SU-DHL-6 (cell line): ENCODE data around the gene AFAP1L1.

Experiments used
- H2AFZ ChIP-seq: fragments of 200-600 bp; sonication (generic); 2 replicates; pipeline ENCODE4 v1.6.1; 2014; ENCODE audit warnings: low read depth, mild to moderate bottlenecking, moderate library complexity, mixed read lengths, antibody characterized with exemption, low read length; ENCODE audit not compliant: severe bottlenecking
- H3F3A ChIP-seq: fragments of 200-600 bp; shearing (Covaris generic); 2 replicates; pipeline ENCODE4 v1.6.0; 2016; ENCODE audit warnings: antibody characterized with exemption, mild to moderate bottlenecking; ENCODE audit not compliant: insufficient read depth
- H3K27ac ChIP-seq: fragments of 200-600 bp; sonication (generic); 2 replicates; pipeline ENCODE4 v1.5.1; 2016; ENCODE audit warnings: low read depth, mild to moderate bottlenecking, low read length, moderate library complexity, mixed read lengths
- H3K27me3 ChIP-seq: fragments of 200-600 bp; sonication (generic), shearing (Covaris generic); 2 replicates; pipeline ENCODE4 v1.6.0; 2014; ENCODE audit warnings: mild to moderate bottlenecking, low read length
- H3K36me3 ChIP-seq: fragments of 200-600 bp; sonication (generic); 2 replicates; pipeline ENCODE4 v1.6.1; 2014; ENCODE audit warnings: mild to moderate bottlenecking, low read length, mixed read lengths
- H3K4me2 ChIP-seq: fragments of 300-600, 200-600 bp; shearing (Covaris generic), sonication (generic); 2 replicates; pipeline ENCODE4 v1.6.0; 2014; ENCODE audit warnings: low read length, low read depth, mild to moderate bottlenecking; ENCODE audit not compliant: poor library complexity, severe bottlenecking
- H3K4me3 ChIP-seq: fragments of 200-600 bp; sonication (generic); 2 replicates; pipeline ENCODE4 v1.5.1; 2014; ENCODE audit warnings: antibody characterized with exemption, low read length, mild to moderate bottlenecking, mixed read lengths; ENCODE audit not compliant: insufficient read depth, poor library complexity, severe bottlenecking
- H3K79me2 ChIP-seq: fragments of 200-600 bp; sonication (generic); 2 replicates; pipeline ENCODE4 v1.6.1; 2014; ENCODE audit warnings: mild to moderate bottlenecking, low read length, moderate library complexity; ENCODE audit not compliant: insufficient read depth
- H3K9ac ChIP-seq: fragments of 200-600 bp; sonication (generic); 2 replicates; pipeline ENCODE4 v1.7.0; 2014; ENCODE audit warnings: mild to moderate bottlenecking, low read length
- H3K9me2 ChIP-seq: fragments of 200-600 bp; sonication (generic); replicated peaks from 2 replicates; pipeline ENCODE4 v1.6.1; 2014; ENCODE audit warnings: low read length; ENCODE audit not compliant: insufficient read depth
- H3K9me3 ChIP-seq: fragments of 200-600 bp; sonication (generic); 2 replicates; pipeline ENCODE4 v1.6.1; 2014; ENCODE audit warnings: low read length, mixed read lengths; ENCODE audit not compliant: insufficient read depth
- H4K20me1 ChIP-seq: fragments of 200-600 bp; sonication (generic); 2 replicates; pipeline ENCODE4 v1.6.1; 2014; ENCODE audit warnings: low read depth, mild to moderate bottlenecking, antibody characterized with exemption, low read length, moderate library complexity, mixed read lengths
- CTCF ChIP-seq: fragments of 200-600 bp; sonication (generic); IDR thresholded peaks from one replicate; pipeline ENCODE4 v1.5.1; 2017; ENCODE audit warnings: antibody characterized with exemption, mild to moderate bottlenecking, low read length, moderate library complexity; ENCODE audit not compliant: insufficient read depth, poor library complexity, severe bottlenecking
- EZH2phosphoT487 ChIP-seq: fragments of 200-600 bp; sonication (generic), shearing (Covaris generic); conservative IDR thresholded peaks from 2 replicates; pipeline ENCODE4 v1.6.1; 2018; ENCODE audit warnings: mild to moderate bottlenecking, antibody characterized with exemption, low read length, moderate library complexity, mixed read lengths

The AFAP1L1 gene

GRCh38 chr5:149314571-149315111 is 43.0 kb downstream of the AFAP1L1 start:
- no peaks in the 10 kb centered on the region for H3K36me3 ChIP-seq
- no peak overlapping the region for H2AFZ ChIP-seq
- H3K27ac ChIP-seq = no peak overlapping the region
- no peak overlapping the region for H3K4me3 ChIP-seq
- no peak overlapping the region for H3K4me2 ChIP-seq
- H3F3A ChIP-seq = no peaks in the 10 kb centered on the region
- H3K9me2 ChIP-seq = no peaks in the 10 kb centered on the region
- H3K79me2 ChIP-seq = no peaks in the 10 kb centered on the region
- no peaks in the 10 kb centered on the region for H3K9me3 ChIP-seq
- no peaks in the 10 kb centered on the region for H3K27me3 ChIP-seq
- TF ChIP-seq CTCF (no peak), EZH2phosphoT487 (no peak)
- no peak overlapping the region for H3K9ac ChIP-seq
- no peaks in the 10 kb centered on the region for H4K20me1 ChIP-seq

- no peak overlapping the region for H3K4me3 ChIP-seq
- H3K36me3 ChIP-seq = no peaks in the 10 kb centered on the region
- no peaks in the 10 kb centered on the region for H3K9me3 ChIP-seq
- no peak overlapping the region for H3K27ac ChIP-seq
- no peak overlapping the region for H3K9ac ChIP-seq
- no peaks in the 10 kb centered on the region for H4K20me1 ChIP-seq
- TF ChIP-seq CTCF = no peak
- no peak for TF ChIP-seq EZH2phosphoT487
- H3K79me2 ChIP-seq = no peaks in the 10 kb centered on the region
- H3K9me2 ChIP-seq = no peaks in the 10 kb centered on the region
- no peaks in the 10 kb centered on the region for H3K27me3 ChIP-seq
- H3F3A ChIP-seq = no peaks in the 10 kb centered on the region
- no peak overlapping the region for H2AFZ ChIP-seq
- no peak overlapping the region for H3K4me2 ChIP-seq
Observed at GRCh38 chr5:149315753-149316152, 44.1 kb downstream of the AFAP1L1 start.

GRCh38 chr5:149317281-149318048 is 45.8 kb downstream of the AFAP1L1 start:
- H3K9ac ChIP-seq = no peak overlapping the region
- TF ChIP-seq CTCF (peak; percentile 59), EZH2phosphoT487 (no peak)
- H3K4me3 ChIP-seq = no peak overlapping the region
- peak overlapping the region; percentile 50 for H2AFZ ChIP-seq
- no peak overlapping the region for H3K27ac ChIP-seq
- no peaks in the 10 kb centered on the region for H3K9me2 ChIP-seq
- no peak overlapping the region for H3K4me2 ChIP-seq
- H3K36me3 ChIP-seq = no peaks in the 10 kb centered on the region
- no peaks in the 10 kb centered on the region for H3K9me3 ChIP-seq
- no peaks in the 10 kb centered on the region for H3K27me3 ChIP-seq
- H3F3A ChIP-seq = no peaks in the 10 kb centered on the region
- no peaks in the 10 kb centered on the region for H3K79me2 ChIP-seq
- no peaks in the 10 kb centered on the region for H4K20me1 ChIP-seq
